Posterior vena cava (tissue), 2 donors: Measurements from ENCODE around the gene TRIM63. TPM values are rescaled to one million over a fixed set of nuclear protein-coding genes. Genes with fewer than 3 reads are reported as not detected.
"Not testable (repeated sequence)": the region's sequence is repeated elsewhere in the genome, so short reads cannot be mapped to it uniquely, and the experiment has no call there.

Experiments used
- DNase-seq: peaks from one replicate; pipeline ENCODE4 v3.0.0-alpha.2; 2020; ENCODE audit warnings: low spot score
- intact Hi-C, 2 donors: fragments of 100-400 bp; cut with DNase I; formaldehyde crosslinking; loops; one replicate each; pipeline versions ENCODE4 v1.14.1 to v1.14.2; 2022 to 2023
- long read RNA-seq, 2 donors: library from polyadenylated mRNA; unstranded; transcript quantifications; one replicate each; pipeline ENCODE4 v2.0.0, GENCODE V29; 2020 to 2021
- total RNA-seq, 2 donors: library from RNA; stranded (reverse); fragmentation: NEBNext Ultra II Directional; extraction: Animal tissue kit (Norgen Biotek cat#: 25700); gene quantifications; one replicate each; pipeline ENCODE4 v1.2.1, GENCODE V29; 2021
- donor health status: DM: yes; HTN: yes; CAD: no.
- donor health status: DM: yes; HTN: yes; CAD: no.

TRIM63 gene
- 1 to 10 TPM in 1 of 2 donors, under 1 TPM in 1; 0.29 to 1.2 TPM for total RNA-seq
- long read RNA-seq, donor 1 = 0 reads
- long read RNA-seq, donor 2 = 0 reads

- intact Hi-C loops = no loop called here
- DNase-seq = no peak
Measured at GRCh38 chr1:26067432-26067911, at the start of gene TRIM63. Gene TRIM63, minus strand, starts transcription at chr1:26067630. Its CDS starts 136 bp downstream, at chr1:26067494.

- DNase-seq = no peak
- intact Hi-C loops = no loop called here
Measured at GRCh38 chr1:26114165-26114927, 46.9 kb upstream of the TRIM63 start.

GRCh38 chr1:26112407-26112775 is 45.0 kb upstream of the TRIM63 start:
- intact Hi-C loops = no loop called here
- no peak for DNase-seq

GRCh38 chr1:26111530-26112406 is 44.3 kb upstream of the TRIM63 start, which contains the start of gene PDIK1L:
Gene PDIK1L, plus strand, starts transcription at chr1:26111824. Its CDS starts 2,485 bp downstream, at chr1:26114309.
- intact Hi-C loops = no loop called here
- peak; percentile 98 for DNase-seq

- DNase-seq = peak; percentile 94
- intact Hi-C loops = no loop called here
Measured at GRCh38 chr1:26110731-26111529, 43.5 kb upstream of the TRIM63 start.

GRCh38 chr1:26109229-26110164 is 42.1 kb upstream of the TRIM63 start:
- no peak for DNase-seq
- intact Hi-C loops = loop anchor here in 1 of 2 donors (5.0 to 10.0 kb wide), 2 partner anchors 53 to 215 kb away; no protein-coding TSS in a partner anchor

GRCh38 chr1:26105226-26105548 is 37.8 kb upstream of the TRIM63 start:
- not testable (repeated sequence) for DNase-seq
- intact Hi-C loops = loop anchor here in 1 of 2 donors (5.0 to 10.0 kb wide), 2 partner anchors 57 to 220 kb away; no protein-coding TSS in a partner anchor

- no peak for DNase-seq
- intact Hi-C loops = loop anchor here in 1 of 2 donors (5.0 to 10.0 kb wide), 2 partner anchors 45 to 222 kb away; no protein-coding TSS in a partner anchor
Measured at GRCh38 chr1:26102526-26102925, 35.1 kb upstream of the TRIM63 start.

- DNase-seq = no peak
- intact Hi-C loops = loop anchor here in 1 of 2 donors (5.0 to 10.0 kb wide), 2 partner anchors 45 to 223 kb away; no protein-coding TSS in a partner anchor
Measured at GRCh38 chr1:26102119-26102518, 34.7 kb upstream of the TRIM63 start.

- intact Hi-C loops = loop anchor here in 1 of 2 donors (5.0 to 10.0 kb wide), 2 partner anchors 47 to 225 kb away; no protein-coding TSS in a partner anchor
- not testable (repeated sequence) for DNase-seq
Measured at GRCh38 chr1:26100204-26100603, 32.8 kb upstream of the TRIM63 start.

GRCh38 chr1:26099780-26100179 is 32.4 kb upstream of the TRIM63 start:
- intact Hi-C loops = loop anchor here (2.0 to 10.0 kb wide), 3 partner anchors 45 to 225 kb away; no protein-coding TSS in a partner anchor
- no peak for DNase-seq

- no peak for DNase-seq
- intact Hi-C loops = loop anchor here in 1 of 2 donors (2.0 kb wide), 1 partner anchor 46 kb away; no protein-coding TSS in a partner anchor
Measured at GRCh38 chr1:26098602-26099001, 31.2 kb upstream of the TRIM63 start.

GRCh38 chr1:26097696-26098095 is 30.3 kb upstream of the TRIM63 start:
- no peak for DNase-seq
- intact Hi-C loops = loop anchor here in 1 of 2 donors (2.0 kb wide), 1 partner anchor 47 kb away; no protein-coding TSS in a partner anchor

GRCh38 chr1:26096471-26096870 is 29.0 kb upstream of the TRIM63 start:
- no peak for DNase-seq
- intact Hi-C loops = no loop called here

GRCh38 chr1:26094677-26095383 is 27.4 kb upstream of the TRIM63 start:
- DNase-seq = peak; percentile 84
- intact Hi-C loops = no loop called here

GRCh38 chr1:26094076-26094669 is 26.7 kb upstream of the TRIM63 start:
- DNase-seq = no peak
- intact Hi-C loops = no loop called here

- intact Hi-C loops, DNase-seq: not testable (repeated sequence)
Measured at GRCh38 chr1:26093569-26093968, 26.1 kb upstream of the TRIM63 start.
